A549 (cell line): ENCODE results near the gene RASL10A.

ENCODE experiments used
- CHD2 ChIP-seq: fragments of 150-350 bp; IDR thresholded peaks from 2 replicates; pipeline ENCODE4 v1.6.1; 2014; ENCODE audit warnings: low read length; ENCODE audit not compliant: partially characterized antibody
- CTCF ChIP-seq: fragments of >200 bp; sonication (Bioruptor Twin); formaldehyde crosslinking; IDR thresholded peaks from 3 replicates; pipeline ENCODE4 v1.5.1; 2016
- EP300 ChIP-seq, 2 experiments: fragments of >200 bp; sonication (Bioruptor Twin); formaldehyde crosslinking; IDR thresholded peaks; 2 replicates in 1 of 2; 3 replicates in 1 of 2; pipeline ENCODE4 v1.6.1; 2016 to 2017
- JUN ChIP-seq, 2 experiments: fragments of >200 bp; sonication (Bioruptor Twin); formaldehyde crosslinking; IDR thresholded peaks; 2 replicates in 1 of 2; 3 replicates in 1 of 2; pipeline ENCODE4 v1.6.1; 2016 to 2017
- POLR2A ChIP-seq: IDR thresholded peaks from 2 replicates; pipeline ENCODE4 v1.6.1; 2012; ENCODE audit warnings: mild to moderate bottlenecking, low read length
- RFX5 ChIP-seq: fragments of 450-650 bp; IDR thresholded peaks from 2 replicates; pipeline ENCODE4 v1.7.1; 2014; ENCODE audit warnings: antibody characterized with exemption, mild to moderate bottlenecking, moderate library complexity
- TF ChIP-seq, protein P1 (sequence below): fragments of 200-600 bp; sonication (generic); IDR thresholded peaks from 2 replicates; pipeline ENCODE4 v1.6.1; 2016; ENCODE audit warnings: antibody characterized with exemption, mild to moderate bottlenecking, moderate library complexity

GRCh38 chr22:29359469-29359868 lies 44.0 kb upstream of the RASL10A start:
- TF ChIP-seq CTCF (peak; percentile 56), CHD2 (no peak), RFX5 (no peak), EP300 (IDR thresholded peaks at IDR 0.05) (no peak), JUN (IDR thresholded peaks at IDR 0.05) (no peak), POLR2A (no peak)
- TF ChIP-seq, protein P1, sequence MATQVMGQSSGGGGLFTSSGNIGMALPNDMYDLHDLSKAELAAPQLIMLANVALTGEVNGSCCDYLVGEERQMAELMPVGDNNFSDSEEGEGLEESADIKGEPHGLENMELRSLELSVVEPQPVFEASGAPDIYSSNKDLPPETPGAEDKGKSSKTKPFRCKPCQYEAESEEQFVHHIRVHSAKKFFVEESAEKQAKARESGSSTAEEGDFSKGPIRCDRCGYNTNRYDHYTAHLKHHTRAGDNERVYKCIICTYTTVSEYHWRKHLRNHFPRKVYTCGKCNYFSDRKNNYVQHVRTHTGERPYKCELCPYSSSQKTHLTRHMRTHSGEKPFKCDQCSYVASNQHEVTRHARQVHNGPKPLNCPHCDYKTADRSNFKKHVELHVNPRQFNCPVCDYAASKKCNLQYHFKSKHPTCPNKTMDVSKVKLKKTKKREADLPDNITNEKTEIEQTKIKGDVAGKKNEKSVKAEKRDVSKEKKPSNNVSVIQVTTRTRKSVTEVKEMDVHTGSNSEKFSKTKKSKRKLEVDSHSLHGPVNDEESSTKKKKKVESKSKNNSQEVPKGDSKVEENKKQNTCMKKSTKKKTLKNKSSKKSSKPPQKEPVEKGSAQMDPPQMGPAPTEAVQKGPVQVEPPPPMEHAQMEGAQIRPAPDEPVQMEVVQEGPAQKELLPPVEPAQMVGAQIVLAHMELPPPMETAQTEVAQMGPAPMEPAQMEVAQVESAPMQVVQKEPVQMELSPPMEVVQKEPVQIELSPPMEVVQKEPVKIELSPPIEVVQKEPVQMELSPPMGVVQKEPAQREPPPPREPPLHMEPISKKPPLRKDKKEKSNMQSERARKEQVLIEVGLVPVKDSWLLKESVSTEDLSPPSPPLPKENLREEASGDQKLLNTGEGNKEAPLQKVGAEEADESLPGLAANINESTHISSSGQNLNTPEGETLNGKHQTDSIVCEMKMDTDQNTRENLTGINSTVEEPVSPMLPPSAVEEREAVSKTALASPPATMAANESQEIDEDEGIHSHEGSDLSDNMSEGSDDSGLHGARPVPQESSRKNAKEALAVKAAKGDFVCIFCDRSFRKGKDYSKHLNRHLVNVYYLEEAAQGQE: no peak
